Measurements from ENCODE around the gene BFSP1.

BFSP1 gene

GRCh38 chr20:17530716-17531664 is at the start of gene BFSP1:
Gene BFSP1, minus strand, starts transcription at chr20:17531379. Its CDS starts 50 bp downstream, at chr20:17531329.
- H3K4me3 Mint-ChIP-seq, result peak within 1 kb of the TSS; percentile 87 to 97 (median 94)
- no peaks in the 10 kb centered on the region for H3K36me3 Mint-ChIP-seq (ENCODE audit: low read depth)
- H3K27ac Mint-ChIP-seq, result peak within 1 kb of the TSS; percentile 97 to 98 (median 97)
- H3K4me1 Mint-ChIP-seq, result peaks cover 24% of the 10 kb centered on the region
- peaks cover 9% of the 10 kb centered on the region for H3K27me3 Mint-ChIP-seq (ENCODE audit: low read depth)
- H3K9me3 Mint-ChIP-seq, result no peaks in the 10 kb centered on the region
- TF ChIP-seq CTCF (IDR thresholded peaks at IDR 0.05; ENCODE audit: unreplicated experiment in 3 of 3), result no peak

- no peaks in the 10 kb centered on the region for H3K9me3 Mint-ChIP-seq
Observed at GRCh38 chr20:17580895-17581294, 49.7 kb upstream of the BFSP1 start.

GRCh38 chr20:17579369-17580039 is 48.3 kb upstream of the BFSP1 start:
- no peak for TF ChIP-seq CTCF (IDR thresholded peaks at IDR 0.05; ENCODE audit: unreplicated experiment in 3 of 3)
- H3K9me3 Mint-ChIP-seq, result no peaks in the 10 kb centered on the region
- H3K4me1 Mint-ChIP-seq, result peaks cover 7% of the 10 kb centered on the region
- H3K36me3 Mint-ChIP-seq (ENCODE audit: low read depth), result peaks cover 4% of the 10 kb centered on the region
- H3K27me3 Mint-ChIP-seq (ENCODE audit: low read depth), result no peaks in the 10 kb centered on the region
- H3K27ac Mint-ChIP-seq, result no peak overlapping the region
- no peak overlapping the region for H3K4me3 Mint-ChIP-seq

More at GRCh38 chr20:17580895-17581294, 49.7 kb upstream of the BFSP1 start:
- Mint-ChIP-seq H3K4me3 (no peak overlapping the region), H3K36me3 (ENCODE audit: low read depth) (peaks cover 4% of the 10 kb centered on the region), H3K27ac (no peak overlapping the region), H3K4me1 (peaks cover 17% of the 10 kb centered on the region), H3K27me3 (ENCODE audit: low read depth) (no peaks in the 10 kb centered on the region)
- TF ChIP-seq CTCF (IDR thresholded peaks at IDR 0.05; ENCODE audit: unreplicated experiment in 3 of 3), result no peak

GRCh38 chr20:17576215-17576614 is 45.0 kb upstream of the BFSP1 start:
- H3K27me3 Mint-ChIP-seq (ENCODE audit: low read depth), result no peaks in the 10 kb centered on the region
- H3K27ac Mint-ChIP-seq, result no peak overlapping the region
- no peaks in the 10 kb centered on the region for H3K9me3 Mint-ChIP-seq
- no peak overlapping the region for H3K4me3 Mint-ChIP-seq
- peaks cover 31% of the 10 kb centered on the region for H3K4me1 Mint-ChIP-seq
- peaks cover 4% of the 10 kb centered on the region for H3K36me3 Mint-ChIP-seq (ENCODE audit: low read depth)
- TF ChIP-seq CTCF (IDR thresholded peaks at IDR 0.05; ENCODE audit: unreplicated experiment in 3 of 3), result no peak

GRCh38 chr20:17573463-17573862 is 42.3 kb upstream of the BFSP1 start:
- TF ChIP-seq CTCF (IDR thresholded peaks at IDR 0.05; ENCODE audit: unreplicated experiment in 3 of 3), result no peak
- Mint-ChIP-seq H3K9me3 (no peaks in the 10 kb centered on the region), H3K27ac (peak overlapping the region in 2 of 3 experiments; percentile 13 to 48), H3K4me3 (peak overlapping the region; percentile 21 to 76 (median 52)), H3K4me1 (peaks cover 34% of the 10 kb centered on the region), H3K36me3 (ENCODE audit: low read depth) (peaks cover 4% of the 10 kb centered on the region), H3K27me3 (ENCODE audit: low read depth) (no peaks in the 10 kb centered on the region)

Data from nephron (organoid).